HepG2 (cell line): ENCODE measurements around the gene SOX12. TPM values are rescaled to one million over a fixed set of nuclear protein-coding genes. Genes with fewer than 3 reads are reported as not detected.

Experiments
- ASH2L ChIP-seq: fragments of 300-600, 200-600 bp; sonication (generic); IDR thresholded peaks from 2 replicates; pipeline ENCODE4 v1.7.0; 2017; ENCODE audit warnings: low read depth, mild to moderate bottlenecking, moderate library complexity, mixed read lengths, low read length; ENCODE audit not compliant: insufficient read length
- CREM ChIP-seq, 2 experiments: sonication (generic) in 1 of 2; formaldehyde crosslinking in 1 of 2; IDR thresholded peaks; 2 replicates each; pipeline versions ENCODE4 v1.4.0 to v1.6.1; 2016 to 2020; ENCODE audit warnings: antibody characterized with exemption in 1 of 2, mild to moderate bottlenecking in 1 of 2, missing genetic modification reagents in 1 of 2
- ELF3 ChIP-seq: IDR thresholded peaks from 2 replicates; pipeline ENCODE4 v1.6.1; 2016; ENCODE audit warnings: missing genetic modification reagents, missing compliant biosample characterization
- JARID2 ChIP-seq: sonication (generic); formaldehyde crosslinking; IDR thresholded peaks from 2 replicates; pipeline ENCODE4 v1.8.1; 2023; ENCODE audit warnings: missing genetic modification reagents, inconsistent platforms; ENCODE audit not compliant: insufficient replicate concordance
- KLF12 ChIP-seq: sonication (generic); formaldehyde crosslinking; IDR thresholded peaks from 2 replicates; pipeline ENCODE4 v1.4.0; 2020; ENCODE audit warnings: missing genetic modification reagents, borderline replicate concordance
- MATR3 ChIP-seq: sonication (generic); formaldehyde crosslinking; IDR thresholded peaks from 2 replicates; pipeline ENCODE4 v1.4.0; 2020; ENCODE audit warnings: missing genetic modification reagents
- NR2C2 ChIP-seq: sonication (generic); formaldehyde crosslinking; IDR thresholded peaks from 2 replicates; pipeline ENCODE4 v1.4.0; 2020; ENCODE audit warnings: missing genetic modification reagents, mild to moderate bottlenecking, moderate library complexity, borderline replicate concordance
- RELA ChIP-seq: sonication (generic); formaldehyde crosslinking; IDR thresholded peaks from 2 replicates; pipeline ENCODE4 v1.4.0; 2020; ENCODE audit warnings: missing genetic modification reagents
- SALL2 ChIP-seq: sonication (generic); formaldehyde crosslinking; IDR thresholded peaks from 2 replicates; pipeline ENCODE4 v1.8.1; 2023; ENCODE audit warnings: mild to moderate bottlenecking, missing genetic modification reagents, inconsistent platforms
- THYN1 ChIP-seq: sonication (generic); formaldehyde crosslinking; IDR thresholded peaks from 2 replicates; pipeline ENCODE4 v1.8.1; 2023; ENCODE audit warnings: low read depth, mild to moderate bottlenecking, moderate library complexity, missing genetic modification reagents, borderline replicate concordance
- TOPORS ChIP-seq: sonication (generic); formaldehyde crosslinking; IDR thresholded peaks from 2 replicates; pipeline ENCODE4 v1.8.0; 2023; ENCODE audit warnings: mild to moderate bottlenecking, missing genetic modification reagents
- ZFP36L2 ChIP-seq: sonication (generic); formaldehyde crosslinking; IDR thresholded peaks from 2 replicates; pipeline ENCODE4 v1.4.0; 2020; ENCODE audit warnings: missing genetic modification reagents
- ZKSCAN8 ChIP-seq: IDR thresholded peaks from 2 replicates; pipeline ENCODE4 v1.6.1; 2016; ENCODE audit warnings: borderline replicate concordance, missing genetic modification reagents, missing compliant biosample characterization
- ZNF232 ChIP-seq: sonication (generic); formaldehyde crosslinking; IDR thresholded peaks from 2 replicates; pipeline ENCODE4 v1.4.0; 2020; ENCODE audit warnings: missing genetic modification reagents, borderline replicate concordance
- ZNF496 ChIP-seq: sonication (generic); formaldehyde crosslinking; IDR thresholded peaks from 2 replicates; pipeline ENCODE4 v1.8.1; 2023; ENCODE audit warnings: mild to moderate bottlenecking, moderate library complexity, missing genetic modification reagents; ENCODE audit not compliant: insufficient replicate concordance
- ZNF543 ChIP-seq: sonication (generic); formaldehyde crosslinking; IDR thresholded peaks from 2 replicates; pipeline ENCODE4 v1.4.0; 2020; ENCODE audit warnings: mild to moderate bottlenecking, missing genetic modification reagents
- ZNF605 ChIP-seq: sonication (generic); formaldehyde crosslinking; IDR thresholded peaks from 2 replicates; pipeline ENCODE4 v1.8.0; 2022; ENCODE audit warnings: mild to moderate bottlenecking, missing genetic modification reagents
- ZNF614 ChIP-seq: IDR thresholded peaks from 2 replicates; pipeline ENCODE4 v1.6.1; 2018; ENCODE audit warnings: missing biosample characterization, missing genetic modification reagents, inconsistent platforms, borderline replicate concordance
- ZNF790 ChIP-seq: sonication (generic); formaldehyde crosslinking; IDR thresholded peaks from 2 replicates; pipeline ENCODE4 v1.8.0; 2022; ENCODE audit warnings: missing genetic modification reagents, mild to moderate bottlenecking, borderline replicate concordance
- polyA plus RNA-seq, 8 experiments: library from polyadenylated mRNA; depleted of rRNA in 3 of 8; stranded (reverse) in 7 of 8; unstranded in 1 of 8; fragments of >200 nt; fragmentation: Illumina TruSeq in 4 of 8; extraction: Trizol in 4 of 8; gene quantifications; 2 replicates each; pipeline versions ENCODE4 v1.2.1 to v1.2.3, GENCODE V29; 2011 to 2016; ENCODE audit warnings: low read depth in 4 of 8, missing spikeins in 1 of 8, mixed read lengths in 1 of 8; ENCODE audit not compliant: insufficient read depth in 1 of 8
- total RNA-seq, 5 experiments: library from RNA; depleted of rRNA; stranded (reverse); fragments of >200 nt; fragmentation: Illumina TruSeq; extraction: Trizol; gene quantifications; 2 replicates each; pipeline ENCODE4 v1.2.3, GENCODE V29; 2016; ENCODE audit warnings: low read depth in 1 of 5
- TF ChIP-seq, protein P1 (sequence below): IDR thresholded peaks from 2 replicates; pipeline ENCODE4 v1.6.1; 2016; ENCODE audit warnings: low read depth, missing genetic modification reagents, missing compliant biosample characterization
- TF ChIP-seq, protein P2 (sequence below): sonication (generic); formaldehyde crosslinking; IDR thresholded peaks from 2 replicates; pipeline ENCODE4 v1.5.1; 2020; ENCODE audit warnings: missing genetic modification reagents, mild to moderate bottlenecking, borderline replicate concordance
- TF ChIP-seq, protein P3 (sequence below): sonication (generic); formaldehyde crosslinking; IDR thresholded peaks from 2 replicates; pipeline ENCODE4 v1.5.0; 2020; ENCODE audit warnings: missing genetic modification reagents, mild to moderate bottlenecking, borderline replicate concordance

Gene SOX12
- total and polyA plus RNA-seq, 2 of the 13 experiments (the other 11 are each of a cell fraction or from before 2014, with no cell fraction given): 10.0 to 18.7 TPM

DNA sequence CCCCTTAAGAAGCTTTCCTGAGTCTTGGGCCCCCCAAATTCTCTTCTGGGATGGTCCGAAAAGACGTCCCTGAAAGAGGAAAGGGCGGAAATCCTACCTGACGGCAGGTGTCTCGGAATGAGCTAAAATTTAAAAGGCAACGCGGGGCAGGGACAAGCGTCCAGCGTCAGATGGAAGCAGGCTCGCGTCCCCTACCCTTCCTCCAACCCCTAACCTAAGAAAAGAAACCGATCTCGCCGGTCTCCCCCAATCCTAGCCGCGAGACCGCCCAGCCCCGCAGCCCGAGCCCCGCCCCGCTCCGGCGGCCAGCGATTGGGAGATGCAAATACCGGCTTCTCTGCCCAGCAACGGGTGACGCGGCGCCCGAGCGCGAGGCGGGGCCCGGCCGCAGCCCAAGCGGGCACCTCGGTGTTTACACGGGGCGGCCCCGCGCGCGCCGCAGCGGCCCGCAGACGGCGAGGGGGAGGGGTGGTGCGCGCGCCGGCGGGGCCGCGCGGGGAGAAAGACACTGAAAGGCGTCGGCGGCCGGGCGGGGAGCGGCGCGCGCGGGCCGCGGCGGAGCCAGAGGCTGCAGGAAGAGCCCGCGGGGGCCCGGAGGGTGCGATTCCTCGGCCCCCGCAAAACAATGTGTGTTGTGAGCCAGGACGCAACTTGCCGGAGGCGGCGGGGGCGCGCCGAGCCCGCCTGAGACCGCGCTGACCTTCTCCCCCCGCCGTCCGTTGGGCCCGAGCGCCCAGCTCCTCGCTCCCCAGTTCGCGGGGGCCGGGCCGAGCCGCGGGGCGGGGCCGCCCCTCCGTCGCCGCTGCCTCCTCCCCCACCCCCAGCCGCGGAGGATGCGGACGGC lies at the start of gene SOX12 (continued):
- TF ChIP-seq, protein P1, sequence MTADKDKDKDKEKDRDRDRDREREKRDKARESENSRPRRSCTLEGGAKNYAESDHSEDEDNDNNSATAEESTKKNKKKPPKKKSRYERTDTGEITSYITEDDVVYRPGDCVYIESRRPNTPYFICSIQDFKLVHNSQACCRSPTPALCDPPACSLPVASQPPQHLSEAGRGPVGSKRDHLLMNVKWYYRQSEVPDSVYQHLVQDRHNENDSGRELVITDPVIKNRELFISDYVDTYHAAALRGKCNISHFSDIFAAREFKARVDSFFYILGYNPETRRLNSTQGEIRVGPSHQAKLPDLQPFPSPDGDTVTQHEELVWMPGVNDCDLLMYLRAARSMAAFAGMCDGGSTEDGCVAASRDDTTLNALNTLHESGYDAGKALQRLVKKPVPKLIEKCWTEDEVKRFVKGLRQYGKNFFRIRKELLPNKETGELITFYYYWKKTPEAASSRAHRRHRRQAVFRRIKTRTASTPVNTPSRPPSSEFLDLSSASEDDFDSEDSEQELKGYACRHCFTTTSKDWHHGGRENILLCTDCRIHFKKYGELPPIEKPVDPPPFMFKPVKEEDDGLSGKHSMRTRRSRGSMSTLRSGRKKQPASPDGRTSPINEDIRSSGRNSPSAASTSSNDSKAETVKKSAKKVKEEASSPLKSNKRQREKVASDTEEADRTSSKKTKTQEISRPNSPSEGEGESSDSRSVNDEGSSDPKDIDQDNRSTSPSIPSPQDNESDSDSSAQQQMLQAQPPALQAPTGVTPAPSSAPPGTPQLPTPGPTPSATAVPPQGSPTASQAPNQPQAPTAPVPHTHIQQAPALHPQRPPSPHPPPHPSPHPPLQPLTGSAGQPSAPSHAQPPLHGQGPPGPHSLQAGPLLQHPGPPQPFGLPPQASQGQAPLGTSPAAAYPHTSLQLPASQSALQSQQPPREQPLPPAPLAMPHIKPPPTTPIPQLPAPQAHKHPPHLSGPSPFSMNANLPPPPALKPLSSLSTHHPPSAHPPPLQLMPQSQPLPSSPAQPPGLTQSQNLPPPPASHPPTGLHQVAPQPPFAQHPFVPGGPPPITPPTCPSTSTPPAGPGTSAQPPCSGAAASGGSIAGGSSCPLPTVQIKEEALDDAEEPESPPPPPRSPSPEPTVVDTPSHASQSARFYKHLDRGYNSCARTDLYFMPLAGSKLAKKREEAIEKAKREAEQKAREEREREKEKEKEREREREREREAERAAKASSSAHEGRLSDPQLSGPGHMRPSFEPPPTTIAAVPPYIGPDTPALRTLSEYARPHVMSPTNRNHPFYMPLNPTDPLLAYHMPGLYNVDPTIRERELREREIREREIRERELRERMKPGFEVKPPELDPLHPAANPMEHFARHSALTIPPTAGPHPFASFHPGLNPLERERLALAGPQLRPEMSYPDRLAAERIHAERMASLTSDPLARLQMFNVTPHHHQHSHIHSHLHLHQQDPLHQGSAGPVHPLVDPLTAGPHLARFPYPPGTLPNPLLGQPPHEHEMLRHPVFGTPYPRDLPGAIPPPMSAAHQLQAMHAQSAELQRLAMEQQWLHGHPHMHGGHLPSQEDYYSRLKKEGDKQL (CRISPR knock-in tag): peak; percentile 48; the same call in 1 of the 2 replicates
- no peak; the same call in 1 of the 2 replicates for TF ChIP-seq TOPORS
- 0 out of 2 replicates have a peak, but pooled peaks have one; percentile 43 for TF ChIP-seq NR2C2 (CRISPR knock-in tag)
- no peak for TF ChIP-seq MATR3 (CRISPR knock-in tag)
- peak; percentile 33; the same call in 1 of the 2 replicates for TF ChIP-seq RELA (CRISPR knock-in tag)
- peak; percentile 74; the same call in 1 of the 2 replicates for TF ChIP-seq KLF12 (CRISPR knock-in tag)
- TF ChIP-seq ZNF614 (CRISPR knock-in tag): no peak
- 0 out of 2 replicates have a peak, but pooled peaks have one; percentile 26 for TF ChIP-seq ZNF605 (CRISPR knock-in tag)
- TF ChIP-seq CREM (IDR thresholded peaks at IDR 0.05): peak; percentile 55; the same call in 1 of the 2 replicates
- TF ChIP-seq CREM (CRISPR knock-in tag; IDR thresholded peaks at IDR 0.05): peak; percentile 69; the same call in 1 of the 2 replicates
- 0 out of 2 replicates have a peak, but pooled peaks have one; percentile 13 for TF ChIP-seq ZNF232 (CRISPR knock-in tag)
- TF ChIP-seq SALL2 (CRISPR knock-in tag): peak; percentile 52; the same call in 1 of the 2 replicates
- TF ChIP-seq ZNF543 (CRISPR knock-in tag): peak; percentile 11; the same call in 1 of the 2 replicates
- no peak for TF ChIP-seq ZKSCAN8 (CRISPR knock-in tag)
- TF ChIP-seq, protein P2, sequence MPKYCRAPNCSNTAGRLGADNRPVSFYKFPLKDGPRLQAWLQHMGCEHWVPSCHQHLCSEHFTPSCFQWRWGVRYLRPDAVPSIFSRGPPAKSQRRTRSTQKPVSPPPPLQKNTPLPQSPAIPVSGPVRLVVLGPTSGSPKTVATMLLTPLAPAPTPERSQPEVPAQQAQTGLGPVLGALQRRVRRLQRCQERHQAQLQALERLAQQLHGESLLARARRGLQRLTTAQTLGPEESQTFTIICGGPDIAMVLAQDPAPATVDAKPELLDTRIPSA (CRISPR knock-in tag): no peak
- TF ChIP-seq ZNF790 (CRISPR knock-in tag): peak; percentile 49; the same call in 1 of the 2 replicates
- TF ChIP-seq JARID2 (CRISPR knock-in tag): no peak
- TF ChIP-seq ZFP36L2 (CRISPR knock-in tag): no peak
- TF ChIP-seq ZNF496 (CRISPR knock-in tag): no peak
- TF ChIP-seq ASH2L: peak; percentile 31
- TF ChIP-seq THYN1: no peak
- TF ChIP-seq, protein P3, sequence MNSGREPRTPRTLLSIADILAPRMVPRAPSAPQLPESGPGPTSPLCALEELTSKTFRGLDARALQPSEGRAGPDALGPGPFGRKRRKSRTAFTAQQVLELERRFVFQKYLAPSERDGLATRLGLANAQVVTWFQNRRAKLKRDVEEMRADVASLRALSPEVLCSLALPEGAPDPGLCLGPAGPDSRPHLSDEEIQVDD: no peak
- no peak; the same call in 1 of the 2 replicates for TF ChIP-seq ELF3
